ENCODE measurements around the gene ALDH1A2.

GRCh38 chr15:57972864-57973263, 92.6 kb downstream of the ALDH1A2 start:
- TF ChIP-seq CTCF (conservative IDR thresholded peaks at IDR 0.05; ENCODE audit: low read depth, low read length) (no peak), EZH2 (IDR thresholded peaks at IDR 0.05; ENCODE audit: borderline replicate concordance, low read depth, low read length, poor library complexity, severe bottlenecking) (no peak)
